ENCODE data around the gene ANO1.

Gene ANO1

DNA sequence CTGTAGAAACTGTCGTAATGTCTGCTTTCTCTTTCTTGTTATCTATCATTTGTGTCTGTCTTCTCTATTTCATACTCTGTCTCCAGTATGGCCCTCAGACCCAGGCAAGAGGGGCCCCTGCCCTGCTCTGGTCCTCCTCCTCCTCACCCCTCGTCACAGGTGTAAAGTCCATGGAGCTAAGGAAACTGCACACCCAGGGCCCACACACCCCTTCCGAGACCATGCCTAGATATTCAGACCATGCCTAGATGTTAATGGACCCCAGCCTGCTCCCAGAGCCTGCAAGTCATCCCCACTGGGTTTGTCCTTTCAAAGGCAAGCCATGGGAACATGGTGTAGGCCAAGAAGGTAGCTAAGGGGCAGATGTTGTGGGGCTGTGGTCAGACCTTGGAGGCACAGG, 24.1 kb upstream of the ANO1 start:
- DNase-seq: no peak

GRCh38 chr11:70055444-70055843, 22.7 kb upstream of the ANO1 start:
- no peak for DNase-seq

DNA sequence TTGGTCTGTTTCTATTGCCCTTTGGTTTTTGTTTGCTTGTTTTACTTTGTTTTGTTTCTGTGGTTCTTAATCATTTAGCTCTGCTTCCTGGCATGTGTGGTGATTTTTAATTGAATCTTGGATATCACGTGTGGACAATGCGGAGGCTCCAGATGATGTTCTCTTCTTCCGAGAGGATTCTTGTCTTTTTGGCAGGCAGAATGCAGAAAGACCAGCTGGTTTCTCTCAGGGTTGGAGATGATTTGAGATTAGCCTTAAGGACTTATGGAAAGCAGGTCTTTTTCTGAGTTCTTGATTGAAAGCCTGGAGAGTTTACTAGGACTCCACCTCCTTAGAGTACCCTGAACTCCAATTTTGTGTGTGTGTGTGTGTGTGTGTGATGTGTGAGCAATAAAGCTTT, 21.0 kb upstream of the ANO1 start:
- no peak for DNase-seq

- DNase-seq: peak; percentile 58
These were observed 18.1 kb upstream of the ANO1 start for GRCh38 chr11:70059971-70060370.

GRCh38 chr11:70060611-70061293, 17.4 kb upstream of the ANO1 start:
- DNase-seq: no peak

DNA sequence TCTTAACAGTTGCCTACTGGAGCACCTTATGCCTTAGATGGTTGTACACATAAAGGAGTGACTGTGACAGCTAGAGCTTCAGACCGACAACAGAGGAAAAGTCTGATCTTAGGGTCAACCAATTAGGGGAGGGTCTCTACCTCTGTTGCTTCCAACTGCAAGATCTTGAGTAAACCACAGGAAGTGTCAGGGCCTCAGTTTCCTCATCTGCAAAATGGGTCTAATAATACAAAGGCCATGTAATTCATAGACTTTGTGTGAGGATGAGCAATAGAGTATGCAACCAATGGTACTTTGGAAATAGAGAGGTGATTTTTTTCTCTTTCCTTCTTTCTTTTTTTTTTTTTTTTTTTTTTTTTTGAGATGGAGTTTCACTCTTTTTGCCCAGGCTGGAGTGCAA, 16.4 kb upstream of the ANO1 start:
- DNase-seq: no peak

GRCh38 chr11:70063121-70063520, 15.0 kb upstream of the ANO1 start:
- DNase-seq: no peak

DNA sequence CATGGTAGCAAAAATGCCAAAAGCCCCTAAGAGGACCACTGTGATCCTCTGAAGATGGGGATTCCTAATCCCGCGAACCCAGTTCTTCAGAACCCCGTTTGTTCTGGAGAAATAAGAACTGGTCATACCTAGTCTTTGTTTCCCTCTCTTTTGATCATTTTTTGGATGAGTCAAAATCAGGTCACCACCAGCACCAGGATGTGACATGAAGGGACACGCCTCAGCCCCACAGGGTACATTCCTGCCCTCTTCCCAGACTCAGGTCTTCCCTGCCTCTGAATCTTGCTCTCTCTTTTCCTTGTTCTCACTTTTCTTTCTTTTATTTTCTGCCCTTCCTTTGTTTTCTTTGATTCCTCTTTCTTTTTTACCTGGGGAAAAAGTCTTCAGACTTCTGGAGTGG, 14.6 kb upstream of the ANO1 start:
- DNase-seq: no peak

- DNase-seq: no peak
These were observed 13.9 kb upstream of the ANO1 start for GRCh38 chr11:70064008-70064725.

DNA sequence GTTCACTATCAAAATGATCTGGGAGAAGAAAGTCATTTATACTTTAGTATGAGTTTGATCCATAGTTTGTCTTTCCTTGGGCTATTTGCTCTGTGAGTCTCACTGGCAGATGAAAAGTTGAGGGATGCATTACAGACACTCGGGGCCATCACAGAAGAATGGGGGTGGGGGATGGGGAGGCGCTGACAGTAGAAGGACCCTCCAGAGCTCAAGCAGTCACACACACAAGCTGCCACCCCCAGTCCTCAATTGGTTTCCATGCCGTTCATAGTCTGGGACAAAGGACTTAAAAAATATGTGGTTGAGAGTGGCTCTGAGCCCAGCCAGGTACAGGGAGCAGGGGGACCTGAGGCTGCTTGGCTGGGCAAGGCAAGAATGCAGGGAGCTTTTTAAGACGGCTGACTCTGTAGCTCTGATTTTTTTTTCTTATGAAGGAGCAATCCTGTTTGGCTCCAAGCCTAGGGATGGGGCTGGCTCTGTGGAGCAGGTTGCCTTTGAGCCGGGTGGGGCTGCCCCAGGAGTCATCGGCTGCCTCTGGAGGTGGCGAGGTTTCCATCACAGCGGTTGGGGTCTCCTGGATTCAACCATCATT, 13.3 kb upstream of the ANO1 start:
- no peak for DNase-seq

DNA sequence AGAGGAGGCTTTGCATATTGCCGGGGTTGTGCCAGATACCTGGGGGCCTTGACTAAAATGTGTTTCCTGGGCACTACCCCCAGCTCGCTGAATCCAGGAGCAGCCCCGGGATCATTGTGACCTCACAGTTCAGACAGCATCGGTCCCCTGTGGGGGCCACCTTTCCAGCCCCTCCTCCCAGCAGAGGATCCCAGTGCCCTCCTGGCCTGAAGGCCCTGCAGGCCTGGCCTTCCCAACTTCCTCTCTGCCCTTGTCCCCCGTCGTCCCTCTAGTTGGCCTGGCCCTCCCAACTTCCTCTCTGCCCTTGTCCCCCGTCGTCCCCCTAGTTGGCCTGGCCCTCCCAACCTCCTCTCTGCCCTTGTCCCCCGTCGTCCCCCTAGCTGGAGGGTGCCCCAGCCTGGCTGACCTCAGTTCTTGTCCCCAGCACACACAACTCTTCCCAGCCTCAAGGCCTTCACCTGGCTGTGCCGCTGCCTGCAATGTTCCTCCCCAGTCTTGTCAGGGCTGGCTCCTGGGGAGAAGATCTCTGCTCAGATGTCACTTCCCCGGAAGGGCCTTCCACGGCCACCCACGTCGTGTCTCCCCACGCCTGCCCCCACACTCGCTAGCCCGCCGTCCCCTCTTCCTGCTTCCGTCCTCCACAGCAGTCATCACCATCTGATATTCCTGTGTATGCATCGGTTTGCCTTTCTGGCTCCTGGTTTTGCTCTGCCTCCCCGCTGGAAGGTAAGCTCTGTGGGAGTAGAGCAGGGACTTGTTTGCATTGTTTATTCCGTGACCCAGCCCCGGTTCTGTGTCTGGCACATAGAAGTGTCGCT, 12.6 kb upstream of the ANO1 start:
- DNase-seq: no peak

GRCh38 chr11:70066136-70066520, 12.0 kb upstream of the ANO1 start:
- no peak for DNase-seq

GRCh38 chr11:70066628-70067027, 11.5 kb upstream of the ANO1 start:
- no peak for DNase-seq

DNA sequence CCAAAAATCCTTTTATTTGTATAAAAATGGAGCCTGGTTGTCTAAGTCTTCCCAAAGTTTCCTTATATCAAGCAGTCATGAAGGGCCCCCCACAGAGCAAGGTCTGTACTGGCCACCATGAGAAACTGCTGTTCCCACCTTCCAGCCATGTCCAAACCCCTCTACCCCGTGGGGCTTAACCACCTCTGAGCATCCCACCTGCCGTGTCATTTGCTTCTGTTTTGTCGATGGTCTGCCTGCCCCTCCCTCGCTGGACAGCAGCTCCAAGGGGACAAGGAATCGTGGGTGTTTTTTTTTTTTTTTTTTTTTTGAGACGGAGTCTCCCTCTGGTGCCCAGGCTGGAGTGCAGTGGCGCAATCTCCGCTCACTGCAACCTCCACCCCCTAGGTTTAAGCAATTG, 11.1 kb upstream of the ANO1 start:
- DNase-seq: no peak

DNA sequence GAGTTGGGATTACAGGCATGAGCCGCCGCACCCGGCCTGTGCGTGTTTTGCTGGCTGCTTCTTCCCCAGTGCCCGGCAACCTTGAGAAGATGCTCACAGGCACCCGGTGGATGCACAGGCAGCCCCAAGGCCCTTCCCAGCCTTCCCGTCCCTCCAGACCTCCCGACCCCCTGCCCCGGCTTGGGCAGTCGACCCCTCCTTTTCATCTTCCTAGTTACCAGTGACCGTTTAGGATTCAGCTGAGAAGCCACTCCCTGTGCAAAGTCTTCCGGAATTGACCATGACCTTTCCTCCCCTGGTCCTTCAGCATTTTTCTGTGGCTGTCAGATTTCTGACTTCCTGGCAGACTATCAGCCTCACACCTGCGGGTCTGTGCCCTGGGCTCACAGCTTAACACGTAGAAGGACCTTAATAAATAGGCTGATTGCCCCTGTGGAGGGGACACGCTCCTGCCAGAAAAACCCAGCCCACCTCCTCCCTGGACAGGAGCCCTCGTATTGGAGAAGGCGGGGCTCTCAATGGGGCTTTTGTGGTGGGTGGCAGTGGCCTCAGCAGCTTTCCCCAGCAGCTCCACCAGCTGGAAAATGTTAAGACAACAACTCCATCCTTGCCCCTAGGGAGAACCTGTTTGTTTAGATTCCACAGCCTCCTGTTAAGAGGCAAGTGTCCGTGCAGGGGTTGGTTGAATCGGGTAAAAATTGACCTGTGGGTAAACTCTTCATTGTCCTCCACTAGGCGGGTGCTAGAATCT, 10.4 kb upstream of the ANO1 start:
- DNase-seq: no peak

GRCh38 chr11:70068345-70068744, 9.8 kb upstream of the ANO1 start:
- no peak for DNase-seq

DNA sequence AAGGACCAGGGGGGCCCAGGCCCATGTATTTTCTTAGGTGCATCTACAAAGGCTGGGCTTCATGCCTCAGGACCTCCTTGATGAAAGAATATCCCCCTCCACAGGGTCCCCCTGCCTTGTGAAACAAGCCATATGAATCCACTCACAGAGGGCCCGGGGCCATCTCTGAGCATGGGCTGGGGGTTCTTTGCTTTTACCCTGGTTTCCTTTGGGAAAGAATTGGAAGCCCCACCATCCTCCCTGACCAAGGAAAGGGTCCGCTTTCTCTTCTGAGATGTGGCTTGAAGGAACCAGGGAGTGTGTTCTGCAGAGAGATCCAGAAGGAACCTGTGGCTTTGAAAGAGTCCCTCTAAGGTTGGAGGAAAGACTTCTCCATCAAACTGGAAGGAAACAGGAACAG, 9.2 kb upstream of the ANO1 start:
- DNase-seq: no peak

GRCh38 chr11:70070706-70071105, 7.4 kb upstream of the ANO1 start:
- DNase-seq: no peak

- no peak for DNase-seq
These were observed 6.1 kb upstream of the ANO1 start for GRCh38 chr11:70071996-70072395.

DNA sequence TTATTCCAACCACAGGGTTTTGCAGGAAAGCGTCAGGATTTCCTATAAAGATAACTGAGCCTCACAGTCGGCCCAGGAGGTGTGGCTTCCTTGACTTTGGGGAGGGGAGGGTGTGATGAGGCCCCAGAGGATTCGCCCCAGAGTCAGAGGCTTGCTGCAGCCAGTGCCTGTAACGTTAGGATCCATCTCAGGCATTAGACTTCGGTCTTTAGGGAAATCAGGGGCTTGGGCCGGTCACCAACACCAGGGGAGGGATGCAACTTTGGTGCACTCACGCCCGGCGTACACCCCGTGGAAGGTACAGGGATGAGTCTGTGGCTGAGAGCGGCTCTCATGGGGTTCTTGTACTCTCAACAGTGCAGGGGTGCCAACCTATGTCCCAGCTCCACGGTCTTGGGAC, 5.7 kb upstream of the ANO1 start:
- peak; percentile 15 for DNase-seq

- peak; percentile 57 for DNase-seq
These were observed 5.0 kb upstream of the ANO1 start for GRCh38 chr11:70072861-70073755.

GRCh38 chr11:70073871-70074371, 4.2 kb upstream of the ANO1 start:
- DNase-seq: peak; percentile 72

Data from right hindlimb (tissue), 1 donor.